IMR-90 (cell line): ENCODE data around the gene USP35.

Experiments
- CEBPB ChIP-seq: IDR thresholded peaks from 2 replicates; pipeline ENCODE4 v1.6.1; 2012; ENCODE audit warnings: low read depth, low read length, improper control_type of control experiment
- CHD1 ChIP-seq: IDR thresholded peaks from 2 replicates; pipeline ENCODE4 v1.6.1; 2012; ENCODE audit warnings: low read depth, low read length, improper control_type of control experiment
- MAZ ChIP-seq: IDR thresholded peaks from 2 replicates; pipeline ENCODE4 v1.6.1; 2012; ENCODE audit warnings: low read depth, mild to moderate bottlenecking, low read length, improper control_type of control experiment, moderate library complexity, borderline replicate concordance
- POLR2A ChIP-seq: IDR thresholded peaks from 2 replicates; pipeline ENCODE4 v1.6.1; 2012; ENCODE audit warnings: mild to moderate bottlenecking, low read depth, low read length
- RAD21 ChIP-seq: IDR thresholded peaks from 2 replicates; pipeline ENCODE4 v1.6.1; 2012; ENCODE audit warnings: low read length, improper control_type of control experiment
- RCOR1 ChIP-seq: IDR thresholded peaks from 2 replicates; pipeline ENCODE4 v1.6.1; 2012; ENCODE audit warnings: mild to moderate bottlenecking, low read length, improper control_type of control experiment; ENCODE audit not compliant: insufficient replicate concordance
- RFX5 ChIP-seq: IDR thresholded peaks from 2 replicates; pipeline ENCODE4 v1.8.0; 2012; ENCODE audit warnings: low read depth, mild to moderate bottlenecking, low read length, moderate library complexity
- SMC3 ChIP-seq: fragments of 150-350 bp; IDR thresholded peaks from 2 replicates; pipeline ENCODE4 v1.6.1; 2016; ENCODE audit warnings: low read depth, mild to moderate bottlenecking, antibody characterized with exemption, low read length, moderate library complexity
- TF ChIP-seq, protein P1 (sequence below): conservative IDR thresholded peaks from 2 replicates; pipeline ENCODE4 v1.5.1; 2012; ENCODE audit warnings: mild to moderate bottlenecking, low read depth, low read length, improper control_type of control experiment
- TF ChIP-seq, protein P2 (sequence below): fragments of 150-350 bp; IDR thresholded peaks from 2 replicates; pipeline ENCODE4 v1.6.1; 2016; ENCODE audit warnings: low read depth, mild to moderate bottlenecking, low read length, moderate library complexity, borderline replicate concordance
- TF ChIP-seq, protein P3 (sequence below): fragments of 150-350 bp; IDR thresholded peaks from 2 replicates; pipeline ENCODE4 v1.6.1; 2017; ENCODE audit warnings: mild to moderate bottlenecking, antibody characterized with exemption, low read length, low read depth

DNA sequence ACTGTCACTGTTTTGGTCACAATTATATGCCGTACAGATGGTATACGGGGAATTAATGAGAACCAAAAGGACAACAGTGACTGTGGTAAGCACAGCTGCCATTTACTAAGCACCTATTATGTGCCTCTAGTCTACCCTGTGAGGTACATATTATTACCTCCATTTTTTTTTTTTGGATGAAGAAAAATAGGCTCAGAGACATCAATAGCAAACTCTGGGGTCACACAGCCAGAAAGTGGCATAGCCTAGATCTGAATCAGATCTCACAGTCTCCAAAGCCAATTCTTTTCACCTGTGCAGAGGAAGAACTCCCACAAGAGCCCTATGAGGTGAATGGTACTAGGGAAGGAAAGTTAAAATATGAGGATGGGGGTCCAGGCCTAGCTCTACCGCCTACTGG lies 68.9 kb downstream of the USP35 start:
- TF ChIP-seq, protein P1, sequence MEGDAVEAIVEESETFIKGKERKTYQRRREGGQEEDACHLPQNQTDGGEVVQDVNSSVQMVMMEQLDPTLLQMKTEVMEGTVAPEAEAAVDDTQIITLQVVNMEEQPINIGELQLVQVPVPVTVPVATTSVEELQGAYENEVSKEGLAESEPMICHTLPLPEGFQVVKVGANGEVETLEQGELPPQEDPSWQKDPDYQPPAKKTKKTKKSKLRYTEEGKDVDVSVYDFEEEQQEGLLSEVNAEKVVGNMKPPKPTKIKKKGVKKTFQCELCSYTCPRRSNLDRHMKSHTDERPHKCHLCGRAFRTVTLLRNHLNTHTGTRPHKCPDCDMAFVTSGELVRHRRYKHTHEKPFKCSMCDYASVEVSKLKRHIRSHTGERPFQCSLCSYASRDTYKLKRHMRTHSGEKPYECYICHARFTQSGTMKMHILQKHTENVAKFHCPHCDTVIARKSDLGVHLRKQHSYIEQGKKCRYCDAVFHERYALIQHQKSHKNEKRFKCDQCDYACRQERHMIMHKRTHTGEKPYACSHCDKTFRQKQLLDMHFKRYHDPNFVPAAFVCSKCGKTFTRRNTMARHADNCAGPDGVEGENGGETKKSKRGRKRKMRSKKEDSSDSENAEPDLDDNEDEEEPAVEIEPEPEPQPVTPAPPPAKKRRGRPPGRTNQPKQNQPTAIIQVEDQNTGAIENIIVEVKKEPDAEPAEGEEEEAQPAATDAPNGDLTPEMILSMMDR: no peak
- TF ChIP-seq POLR2A: no peak
- no peak for TF ChIP-seq SMC3
- TF ChIP-seq MAZ: no peak
- no peak for TF ChIP-seq RFX5
- TF ChIP-seq, protein P2, sequence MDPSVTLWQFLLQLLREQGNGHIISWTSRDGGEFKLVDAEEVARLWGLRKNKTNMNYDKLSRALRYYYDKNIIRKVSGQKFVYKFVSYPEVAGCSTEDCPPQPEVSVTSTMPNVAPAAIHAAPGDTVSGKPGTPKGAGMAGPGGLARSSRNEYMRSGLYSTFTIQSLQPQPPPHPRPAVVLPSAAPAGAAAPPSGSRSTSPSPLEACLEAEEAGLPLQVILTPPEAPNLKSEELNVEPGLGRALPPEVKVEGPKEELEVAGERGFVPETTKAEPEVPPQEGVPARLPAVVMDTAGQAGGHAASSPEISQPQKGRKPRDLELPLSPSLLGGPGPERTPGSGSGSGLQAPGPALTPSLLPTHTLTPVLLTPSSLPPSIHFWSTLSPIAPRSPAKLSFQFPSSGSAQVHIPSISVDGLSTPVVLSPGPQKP: no peak
- TF ChIP-seq CEBPB: no peak
- TF ChIP-seq RAD21: no peak
- TF ChIP-seq, protein P3, sequence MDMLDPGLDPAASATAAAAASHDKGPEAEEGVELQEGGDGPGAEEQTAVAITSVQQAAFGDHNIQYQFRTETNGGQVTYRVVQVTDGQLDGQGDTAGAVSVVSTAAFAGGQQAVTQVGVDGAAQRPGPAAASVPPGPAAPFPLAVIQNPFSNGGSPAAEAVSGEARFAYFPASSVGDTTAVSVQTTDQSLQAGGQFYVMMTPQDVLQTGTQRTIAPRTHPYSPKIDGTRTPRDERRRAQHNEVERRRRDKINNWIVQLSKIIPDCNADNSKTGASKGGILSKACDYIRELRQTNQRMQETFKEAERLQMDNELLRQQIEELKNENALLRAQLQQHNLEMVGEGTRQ: no peak
- TF ChIP-seq CHD1: no peak
- no peak for TF ChIP-seq RCOR1
